OCI-LY3 (cell line): ENCODE measurements around the gene ZNF506.

Source experiments
- H2AFZ ChIP-seq: fragments of 200-600, 300-600 bp; shearing (Covaris generic); 2 replicates; pipeline ENCODE4 v1.6.0; 2014; ENCODE audit warnings: antibody characterized with exemption, low read depth, low read length
- H3K27ac ChIP-seq: fragments of 200-600, 300-600 bp; sonication (generic); 2 replicates; pipeline ENCODE4 v1.5.1; 2014; ENCODE audit warnings: mild to moderate bottlenecking, low read length, moderate library complexity, mixed read lengths
- H3K27me3 ChIP-seq: fragments of 200-600, 300-600 bp; sonication (generic); 2 replicates; pipeline ENCODE4 v1.6.1; 2014; ENCODE audit warnings: low read depth, low read length, mixed read lengths
- H3K36me3 ChIP-seq: fragments of 200-600, 300-600 bp; sonication (generic); replicated peaks from 2 replicates; pipeline ENCODE3; 2014; ENCODE audit warnings: low read depth, low read length, mixed read lengths
- H3K4me1 ChIP-seq: fragments of 300-600, 200-600 bp; sonication (generic); 2 replicates; pipeline ENCODE4 v1.6.1; 2014; ENCODE audit warnings: low read length, mixed read lengths
- H3K4me2 ChIP-seq: fragments of 200-600, 300-600 bp; sonication (generic); 2 replicates; pipeline ENCODE4 v1.6.1; 2014; ENCODE audit warnings: low read length, mixed read lengths
- H3K4me3 ChIP-seq: fragments of 300-600, 200-600 bp; sonication (generic); 2 replicates; pipeline ENCODE4 v1.5.1; 2014; ENCODE audit warnings: antibody characterized with exemption, mild to moderate bottlenecking, low read length, moderate library complexity
- H3K79me2 ChIP-seq: fragments of 300-600, 200-600 bp; shearing (Covaris generic); 2 replicates; pipeline ENCODE4 v1.6.1; 2014; ENCODE audit warnings: mild to moderate bottlenecking, low read length, mixed read lengths
- H3K9ac ChIP-seq: fragments of 300-600, 200-600 bp; shearing (Covaris generic); 2 replicates; pipeline ENCODE4 v1.6.0; 2014; ENCODE audit warnings: mild to moderate bottlenecking, low read length, moderate library complexity
- H3K9me3 ChIP-seq: fragments of 200-600, 300-600 bp; shearing (Covaris generic); 2 replicates; pipeline ENCODE4 v1.6.1; 2014; ENCODE audit warnings: low read length, mixed read lengths; ENCODE audit not compliant: insufficient read depth
- H4K20me1 ChIP-seq: fragments of 200-600, 300-600 bp; sonication (generic); 2 replicates; pipeline ENCODE4 v1.6.1; 2016; ENCODE audit warnings: low read length, mixed read lengths; ENCODE audit not compliant: insufficient read depth
- CTCF ChIP-seq: fragments of 200-600, 300-600 bp; sonication (generic); IDR thresholded peaks from 2 replicates; pipeline ENCODE4 v1.5.1; 2014; ENCODE audit warnings: antibody characterized with exemption, low read length, low read depth
- EZH2phosphoT487 ChIP-seq: fragments of 200-600 bp; shearing (Covaris generic); IDR thresholded peaks from 2 replicates; pipeline ENCODE4 v1.6.1; 2018; ENCODE audit warnings: antibody characterized with exemption, mixed run types, low read depth

Gene ZNF506

DNA sequence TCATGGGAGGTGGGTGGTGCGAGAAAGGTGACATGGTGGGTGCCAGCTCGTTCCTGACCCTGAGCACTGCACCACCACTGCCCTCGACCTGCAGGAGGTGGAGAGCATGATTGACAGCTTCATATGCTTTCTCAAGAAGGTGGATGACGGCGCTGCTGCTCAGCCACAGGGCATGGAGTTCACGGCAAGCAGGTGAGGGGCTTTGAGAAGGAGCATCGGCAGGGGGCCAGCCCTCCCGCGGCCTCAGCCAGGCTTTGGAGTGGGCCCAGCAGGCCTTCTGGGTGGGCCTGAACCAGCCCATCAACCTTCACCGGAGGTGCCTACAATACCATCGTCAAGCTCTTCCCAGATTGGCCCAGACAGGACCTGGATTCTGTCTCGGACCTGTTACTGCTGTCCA is 69.7 kb downstream of the ZNF506 start:
- H3K4me2 ChIP-seq = no peak overlapping the region
- no peak for TF ChIP-seq CTCF
- TF ChIP-seq EZH2phosphoT487 = no peak
- no peak overlapping the region for H3K27ac ChIP-seq
- H3K4me3 ChIP-seq = no peak overlapping the region
- no peaks in the 10 kb centered on the region for H3K4me1 ChIP-seq
- H3K9ac ChIP-seq = no peak overlapping the region
- no peaks in the 10 kb centered on the region for H3K79me2 ChIP-seq
- H3K9me3 ChIP-seq = no peaks in the 10 kb centered on the region
- H2AFZ ChIP-seq = no peak overlapping the region
- no peaks in the 10 kb centered on the region for H3K27me3 ChIP-seq
- no peaks in the 10 kb centered on the region for H3K36me3 ChIP-seq
- no peaks in the 10 kb centered on the region for H4K20me1 ChIP-seq

DNA sequence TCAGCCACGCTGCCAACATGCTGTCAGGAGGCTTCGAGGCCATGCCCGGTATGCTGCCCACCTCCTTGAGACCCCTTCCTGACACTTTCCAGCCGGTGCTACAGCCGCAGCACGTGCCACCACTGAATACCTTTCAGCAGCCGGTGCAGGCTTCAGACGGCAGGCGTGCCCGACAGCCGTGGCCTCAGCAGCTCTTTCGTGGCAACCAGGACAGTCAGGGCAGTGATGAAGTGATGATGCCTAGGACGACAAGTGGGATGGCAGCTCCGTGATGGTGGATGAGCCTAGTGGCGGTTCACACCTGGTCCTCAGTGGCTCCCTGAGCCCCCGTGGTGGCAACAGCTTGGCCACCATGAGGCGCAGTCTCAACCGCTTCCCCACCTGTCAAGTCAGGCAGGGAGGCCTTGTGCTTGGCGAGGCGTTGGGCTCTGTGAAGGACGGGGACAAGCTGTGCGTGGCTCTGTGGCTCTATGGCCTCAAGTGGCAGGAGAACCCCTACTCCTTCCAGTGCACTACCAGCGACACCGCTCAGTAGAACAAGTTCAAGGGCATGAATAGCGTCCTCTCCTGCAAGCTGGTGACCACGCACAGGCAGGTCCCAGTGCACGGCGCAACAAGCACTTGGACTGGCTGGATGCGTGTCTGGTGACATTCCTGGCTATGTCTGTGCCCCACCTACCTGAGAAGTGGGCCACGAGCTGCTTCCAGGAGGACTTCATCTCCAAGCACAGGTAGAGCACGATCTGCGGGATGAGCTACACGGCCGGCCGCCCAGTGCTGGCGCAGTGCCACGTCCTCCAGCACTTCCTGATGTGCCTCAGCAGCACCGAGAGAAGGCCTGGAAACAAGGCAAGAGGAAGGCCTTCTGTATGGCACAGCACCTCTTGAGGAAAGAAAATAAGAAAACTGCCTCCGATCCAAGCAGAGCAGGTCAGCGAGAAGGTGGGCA is 70.4 kb downstream of the ZNF506 start:
- Histone ChIP-seq H3K27ac (no peak overlapping the region), H3K4me2 (no peak overlapping the region), H3K79me2 (no peaks in the 10 kb centered on the region), H3K4me1 (no peaks in the 10 kb centered on the region), H3K36me3 (no peaks in the 10 kb centered on the region), H2AFZ (no peak overlapping the region), H3K9me3 (no peaks in the 10 kb centered on the region), H3K4me3 (no peak overlapping the region), H4K20me1 (no peaks in the 10 kb centered on the region), H3K27me3 (no peaks in the 10 kb centered on the region), H3K9ac (no peak overlapping the region)
- TF ChIP-seq CTCF (no peak), EZH2phosphoT487 (no peak)

GRCh38 chr19:19749908-19750841 is 71.4 kb downstream of the ZNF506 start:
- H3K9ac ChIP-seq = no peak overlapping the region
- H3K27ac ChIP-seq = no peak overlapping the region
- H2AFZ ChIP-seq = no peak overlapping the region
- no peaks in the 10 kb centered on the region for H3K27me3 ChIP-seq
- H4K20me1 ChIP-seq = no peaks in the 10 kb centered on the region
- H3K36me3 ChIP-seq = no peaks in the 10 kb centered on the region
- no peak for TF ChIP-seq CTCF
- no peak for TF ChIP-seq EZH2phosphoT487
- H3K9me3 ChIP-seq = no peaks in the 10 kb centered on the region
- no peak overlapping the region for H3K4me3 ChIP-seq
- no peak overlapping the region for H3K4me2 ChIP-seq
- no peaks in the 10 kb centered on the region for H3K4me1 ChIP-seq
- H3K79me2 ChIP-seq = no peaks in the 10 kb centered on the region
